ENCODE results near the gene GMPPA.

The GMPPA gene

GRCh38 chr2:219498280-219499057 is at the start of gene GMPPA:
TSS of gene GMPPA (plus strand) at chr2:219498891. CDS start at chr2:219499976, 1,085 bp downstream.
- Histone ChIP-seq H3K27ac (peak within 1 kb of the TSS; percentile 95 to 98), H3K4me3 (peak within 1 kb of the TSS; percentile 79)
- TF ChIP-seq CTCF (IDR thresholded peaks at IDR 0.05) = no peak
- peak; percentile 99 for DNase-seq (ENCODE audit: low spot score)

- DNase-seq (ENCODE audit: low spot score) = no peak
- no peak for TF ChIP-seq CTCF (IDR thresholded peaks at IDR 0.05)
- H3K27ac ChIP-seq = peak overlapping the region; percentile 98 to 99
- peak overlapping the region; percentile 83 for H3K4me3 ChIP-seq
Measured at GRCh38 chr2:219449609-219450008, 49.1 kb upstream of the GMPPA start.

GRCh38 chr2:219451661-219452360 is 46.9 kb upstream of the GMPPA start:
- peak overlapping the region; percentile 83 for H3K4me3 ChIP-seq
- peak; percentile 95 for DNase-seq (ENCODE audit: low spot score)
- peak overlapping the region; percentile 98 to 99 for H3K27ac ChIP-seq
- TF ChIP-seq CTCF (IDR thresholded peaks at IDR 0.05) = no peak

- DNase-seq (ENCODE audit: low spot score) = peak; percentile 98
Measured at GRCh38 chr2:219452361-219453317, 46.1 kb upstream of the GMPPA start.

GRCh38 chr2:219453671-219454590 is 44.8 kb upstream of the GMPPA start:
- H3K27ac ChIP-seq = peak overlapping the region; percentile 98 to 99
- DNase-seq (ENCODE audit: low spot score) = peak; percentile 98

More at GRCh38 chr2:219452361-219453317, 46.1 kb upstream of the GMPPA start:
- Histone ChIP-seq H3K4me3 (peak overlapping the region; percentile 83), H3K27ac (peak overlapping the region; percentile 98 to 99)
- no peak for TF ChIP-seq CTCF (IDR thresholded peaks at IDR 0.05)

More at GRCh38 chr2:219453671-219454590, 44.8 kb upstream of the GMPPA start:
- peak overlapping the region; percentile 54 for H3K4me3 ChIP-seq
- no peak for TF ChIP-seq CTCF (IDR thresholded peaks at IDR 0.05)

All from coronary artery (tissue), 2 donors.